ENCODE measurements around the gene RXFP1. TPM values are rescaled to one million over a fixed set of nuclear protein-coding genes. Genes with fewer than 3 reads are reported as not detected.
"Not testable (repeated sequence)": the region's sequence is repeated elsewhere in the genome, so short reads cannot be mapped to it uniquely, and the experiment has no call there.

The RXFP1 gene
- polyA plus RNA-seq, 1 of the 3 experiments (the other 2 are of a cell fraction) = not detected

DNA sequence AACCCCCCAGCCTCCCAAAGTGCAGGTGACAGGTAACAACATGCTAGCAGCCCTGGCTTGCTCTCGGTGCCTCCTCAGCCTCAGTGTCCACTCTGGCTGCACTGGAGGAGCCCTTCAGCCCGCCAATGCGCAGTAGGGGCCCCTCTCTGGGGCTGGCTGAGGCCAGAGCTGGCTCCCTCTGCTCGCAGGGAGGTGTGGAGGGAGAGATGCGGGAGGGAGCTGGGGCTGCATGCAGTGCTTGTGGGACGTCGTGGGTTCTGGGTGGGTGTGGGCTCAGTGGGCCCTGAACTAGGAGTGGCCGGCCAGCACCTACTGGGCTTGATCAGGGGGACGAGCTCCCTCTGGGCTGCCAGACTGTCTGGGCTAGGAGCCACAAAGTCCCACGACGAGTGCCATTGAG, 135.6 kb downstream of the RXFP1 start:
- no peak for DNase-seq
- Histone ChIP-seq H4K20me1 (ENCODE audit: insufficient read depth) (no peaks in the 10 kb centered on the region), H3K79me2 (ENCODE audit: insufficient read depth) (no peaks in the 10 kb centered on the region), H3K4me1 (ENCODE audit: control insufficient read depth in 1 of 2, insufficient read depth in 2 of 2, low read depth in 1 of 2, low read length in 1 of 2) (no peaks in the 10 kb centered on the region), H3K4me2 (no peak overlapping the region), H3K9ac (no peak overlapping the region), H3F3A (replicated peaks; ENCODE audit: insufficient read depth) (no peaks in the 10 kb centered on the region), H2AFZ (ENCODE audit: low read depth) (no peak overlapping the region), H3K27ac (ENCODE audit: low read depth in 2 of 2, low read length in 1 of 2) (no peak overlapping the region), H3K9me3 (no peaks in the 10 kb centered on the region), H3K27me3 (ENCODE audit: insufficient read depth) (no peaks in the 10 kb centered on the region), H3K36me3 (replicated peaks in 1 of 2; ENCODE audit: control insufficient read depth in 1 of 2, insufficient read depth in 2 of 2, low read length in 1 of 2) (no peaks in the 10 kb centered on the region), H3K9me2 (no peaks in the 10 kb centered on the region), H3K4me3 (ENCODE audit: low read depth in 2 of 2, low read length in 1 of 2) (no peak overlapping the region)
- ChIA-PET CTCF (interaction anchor here (0.7 to 3.0 kb wide), 3 partner anchors 11 to 397 kb away, joined by 3 to 19 read pairs (median 4); no protein-coding TSS in a partner anchor), POLR2A (no interaction called here)
- WGBS (ENCODE audit: low lambda C conversion rate) = 79% methylated on average over 6 of the region's 11 CpGs
- no peak for TF ChIP-seq NRF1 (IDR thresholded peaks at IDR 0.05; ENCODE audit: low read depth, low read length)
- TF ChIP-seq, protein P1, sequence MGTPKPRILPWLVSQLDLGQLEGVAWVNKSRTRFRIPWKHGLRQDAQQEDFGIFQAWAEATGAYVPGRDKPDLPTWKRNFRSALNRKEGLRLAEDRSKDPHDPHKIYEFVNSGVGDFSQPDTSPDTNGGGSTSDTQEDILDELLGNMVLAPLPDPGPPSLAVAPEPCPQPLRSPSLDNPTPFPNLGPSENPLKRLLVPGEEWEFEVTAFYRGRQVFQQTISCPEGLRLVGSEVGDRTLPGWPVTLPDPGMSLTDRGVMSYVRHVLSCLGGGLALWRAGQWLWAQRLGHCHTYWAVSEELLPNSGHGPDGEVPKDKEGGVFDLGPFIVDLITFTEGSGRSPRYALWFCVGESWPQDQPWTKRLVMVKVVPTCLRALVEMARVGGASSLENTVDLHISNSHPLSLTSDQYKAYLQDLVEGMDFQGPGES (IDR thresholded peaks at IDR 0.05; ENCODE audit: low read depth, low read length) = no peak
- no peak for TF ChIP-seq SMC3 (IDR thresholded peaks at IDR 0.05; ENCODE audit: low read depth, low read length)
- TF ChIP-seq, protein P2, sequence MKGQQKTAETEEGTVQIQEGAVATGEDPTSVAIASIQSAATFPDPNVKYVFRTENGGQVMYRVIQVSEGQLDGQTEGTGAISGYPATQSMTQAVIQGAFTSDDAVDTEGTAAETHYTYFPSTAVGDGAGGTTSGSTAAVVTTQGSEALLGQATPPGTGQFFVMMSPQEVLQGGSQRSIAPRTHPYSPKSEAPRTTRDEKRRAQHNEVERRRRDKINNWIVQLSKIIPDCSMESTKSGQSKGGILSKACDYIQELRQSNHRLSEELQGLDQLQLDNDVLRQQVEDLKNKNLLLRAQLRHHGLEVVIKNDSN (IDR thresholded peaks at IDR 0.05; ENCODE audit: borderline replicate concordance, low read depth) = no peak
- TF ChIP-seq FOXM1 (IDR thresholded peaks at IDR 0.05; ENCODE audit: low read depth) = no peak
- TF ChIP-seq REST (IDR thresholded peaks at IDR 0.05; ENCODE audit: low read depth, low read length) = no peak
- no peak for TF ChIP-seq PBX3 (IDR thresholded peaks at IDR 0.05)
- no peak for TF ChIP-seq TCF12 (IDR thresholded peaks at IDR 0.05)
- TF ChIP-seq TEAD4 (IDR thresholded peaks at IDR 0.05; ENCODE audit: borderline replicate concordance, insufficient read depth) = no peak
- no peak for TF ChIP-seq YY1 (IDR thresholded peaks at IDR 0.05; ENCODE audit: low read depth)

- H3K27ac ChIP-seq (ENCODE audit: low read depth in 2 of 2, low read length in 1 of 2); H3K9me3 ChIP-seq; H3F3A ChIP-seq (replicated peaks; ENCODE audit: insufficient read depth); CTCF ChIA-PET; H3K9ac ChIP-seq; H2AFZ ChIP-seq (ENCODE audit: low read depth); H3K4me2 ChIP-seq; DNase-seq; H4K20me1 ChIP-seq (ENCODE audit: insufficient read depth); H3K36me3 ChIP-seq (replicated peaks in 1 of 2; ENCODE audit: control insufficient read depth in 1 of 2, insufficient read depth in 2 of 2, low read length in 1 of 2); H3K9me2 ChIP-seq; POLR2A ChIA-PET; H3K27me3 ChIP-seq (ENCODE audit: insufficient read depth); H3K4me3 ChIP-seq (ENCODE audit: low read depth in 2 of 2, low read length in 1 of 2); H3K4me1 ChIP-seq (ENCODE audit: control insufficient read depth in 1 of 2, insufficient read depth in 2 of 2, low read depth in 1 of 2, low read length in 1 of 2): not testable (repeated sequence)
- peaks cover 20% of the 10 kb centered on the region for H3K79me2 ChIP-seq (ENCODE audit: insufficient read depth)
- WGBS (ENCODE audit: low lambda C conversion rate) = 65% methylated on average over 4 of the region's 4 CpGs
These were observed 141.6 kb downstream of the RXFP1 start for GRCh38 chr4:158663255-158663654.

- peaks cover 27% of the 10 kb centered on the region for H3K79me2 ChIP-seq (ENCODE audit: insufficient read depth)
- CTCF ChIA-PET; H3K4me1 ChIP-seq (ENCODE audit: control insufficient read depth in 1 of 2, insufficient read depth in 2 of 2, low read depth in 1 of 2, low read length in 1 of 2); H3K27me3 ChIP-seq (ENCODE audit: insufficient read depth); H3K4me3 ChIP-seq (ENCODE audit: low read depth in 2 of 2, low read length in 1 of 2); H4K20me1 ChIP-seq (ENCODE audit: insufficient read depth); H2AFZ ChIP-seq (ENCODE audit: low read depth); H3K9ac ChIP-seq; H3K4me2 ChIP-seq; H3K36me3 ChIP-seq (replicated peaks in 1 of 2; ENCODE audit: control insufficient read depth in 1 of 2, insufficient read depth in 2 of 2, low read length in 1 of 2); H3K9me3 ChIP-seq; H3K9me2 ChIP-seq; H3K27ac ChIP-seq (ENCODE audit: low read depth in 2 of 2, low read length in 1 of 2); POLR2A ChIA-PET; DNase-seq: not testable (repeated sequence)
- WGBS (ENCODE audit: low lambda C conversion rate) = 84% methylated on average over 8 of the region's 8 CpGs
- H3F3A ChIP-seq (replicated peaks; ENCODE audit: insufficient read depth) = peaks cover 12% of the 10 kb centered on the region
These were observed 142.3 kb downstream of the RXFP1 start for GRCh38 chr4:158663707-158664625.

All from SK-N-SH (cell line).